GM18858 (cell line): ENCODE measurements around the gene ABLIM1.

ENCODE experiments used
- ATAC-seq: cut with Tn5 transposase; IDR thresholded peaks from one replicate; pipeline ENCODE4 v1.9.1; 2021; ENCODE audit not compliant: unreplicated experiment

The ABLIM1 gene

GRCh38 chr10:114680543-114681117 lies 22.6 kb upstream of the ABLIM1 start:
- ATAC-seq: no peak

- no peak for ATAC-seq
Measured at GRCh38 chr10:114679552-114679951, 21.5 kb upstream of the ABLIM1 start.

- no peak for ATAC-seq
Measured at GRCh38 chr10:114678820-114679219, 20.7 kb upstream of the ABLIM1 start.

- ATAC-seq: no peak
Measured at GRCh38 chr10:114678336-114678735, 20.3 kb upstream of the ABLIM1 start.

- no peak for ATAC-seq
Measured at GRCh38 chr10:114674346-114674745, 16.3 kb upstream of the ABLIM1 start.

GRCh38 chr10:114669648-114670047 lies 11.6 kb upstream of the ABLIM1 start:
- no peak for ATAC-seq

GRCh38 chr10:114668375-114669080 lies 10.5 kb upstream of the ABLIM1 start:
- ATAC-seq: no peak

- ATAC-seq: no peak
Measured at GRCh38 chr10:114665873-114666272, 7.8 kb upstream of the ABLIM1 start.

GRCh38 chr10:114665406-114665805 lies 7.3 kb upstream of the ABLIM1 start:
- no peak for ATAC-seq

- ATAC-seq: no peak
Measured at GRCh38 chr10:114664127-114664526, 6.1 kb upstream of the ABLIM1 start.

- ATAC-seq: no peak
Measured at GRCh38 chr10:114663626-114664025, 5.6 kb upstream of the ABLIM1 start.

GRCh38 chr10:114662646-114663217 lies 4.7 kb upstream of the ABLIM1 start:
- no peak for ATAC-seq

GRCh38 chr10:114661212-114661880 lies 3.3 kb upstream of the ABLIM1 start:
- no peak for ATAC-seq

- no peak for ATAC-seq
Measured at GRCh38 chr10:114655671-114656070, 2.4 kb downstream of the ABLIM1 start.

GRCh38 chr10:114654822-114655575 lies 3.1 kb downstream of the ABLIM1 start:
- no peak for ATAC-seq

GRCh38 chr10:114653926-114654325 lies 4.1 kb downstream of the ABLIM1 start:
- ATAC-seq: no peak

- ATAC-seq: no peak
Measured at GRCh38 chr10:114652402-114653368, 5.4 kb downstream of the ABLIM1 start.

GRCh38 chr10:114650831-114651230 lies 7.2 kb downstream of the ABLIM1 start:
- ATAC-seq: no peak

GRCh38 chr10:114650266-114650665 lies 7.8 kb downstream of the ABLIM1 start:
- ATAC-seq: no peak
